ENCODE results near the gene USE1.

Gene USE1

DNA sequence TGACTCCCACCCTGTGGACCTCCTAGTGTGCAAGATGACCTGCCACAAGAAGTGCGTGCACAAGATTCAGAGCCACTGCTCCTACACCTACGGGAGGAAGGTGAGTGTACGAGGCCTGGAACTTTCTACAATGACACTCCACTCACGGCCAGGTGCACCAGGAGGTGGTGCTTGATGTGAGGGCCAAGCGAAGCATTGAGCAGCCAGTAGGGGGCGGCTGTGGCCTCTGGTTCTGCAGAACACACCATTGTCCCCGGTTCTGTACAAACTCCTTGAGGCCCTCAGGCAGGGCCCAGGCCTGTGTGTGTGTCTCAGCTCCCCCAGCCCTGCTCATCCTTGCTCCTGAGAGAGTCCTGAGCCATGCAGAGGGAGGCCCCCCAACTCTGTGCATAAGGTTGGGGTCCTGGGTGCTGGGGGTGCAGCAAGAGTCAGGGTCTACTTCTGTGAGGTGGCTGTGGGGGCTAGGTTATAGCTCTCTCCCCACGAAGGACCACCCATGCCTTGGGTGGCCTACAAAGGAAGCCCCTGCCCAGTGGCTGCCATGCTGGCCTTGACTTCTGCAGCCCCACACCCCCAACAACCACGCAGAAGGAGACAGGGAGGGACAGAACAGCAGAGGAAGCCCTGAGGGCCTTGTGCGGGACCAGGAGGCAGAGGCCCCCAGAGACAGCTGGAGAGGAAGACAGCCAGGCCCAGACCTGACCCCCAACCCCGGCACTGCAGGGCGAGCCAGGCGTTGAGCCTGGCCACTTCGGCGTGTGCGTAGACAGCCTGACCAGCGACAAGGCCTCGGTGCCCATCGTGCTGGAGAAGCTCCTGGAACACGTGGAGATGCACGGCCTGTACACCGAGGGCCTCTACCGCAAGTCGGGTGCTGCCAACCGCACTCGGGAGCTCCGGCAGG is 9.7 kb upstream of the USE1 start:
- DNase-seq, result peak; percentile 72

- no peak for DNase-seq
Measured at GRCh38 chr19:17206736-17207581, 8.2 kb upstream of the USE1 start.

DNA sequence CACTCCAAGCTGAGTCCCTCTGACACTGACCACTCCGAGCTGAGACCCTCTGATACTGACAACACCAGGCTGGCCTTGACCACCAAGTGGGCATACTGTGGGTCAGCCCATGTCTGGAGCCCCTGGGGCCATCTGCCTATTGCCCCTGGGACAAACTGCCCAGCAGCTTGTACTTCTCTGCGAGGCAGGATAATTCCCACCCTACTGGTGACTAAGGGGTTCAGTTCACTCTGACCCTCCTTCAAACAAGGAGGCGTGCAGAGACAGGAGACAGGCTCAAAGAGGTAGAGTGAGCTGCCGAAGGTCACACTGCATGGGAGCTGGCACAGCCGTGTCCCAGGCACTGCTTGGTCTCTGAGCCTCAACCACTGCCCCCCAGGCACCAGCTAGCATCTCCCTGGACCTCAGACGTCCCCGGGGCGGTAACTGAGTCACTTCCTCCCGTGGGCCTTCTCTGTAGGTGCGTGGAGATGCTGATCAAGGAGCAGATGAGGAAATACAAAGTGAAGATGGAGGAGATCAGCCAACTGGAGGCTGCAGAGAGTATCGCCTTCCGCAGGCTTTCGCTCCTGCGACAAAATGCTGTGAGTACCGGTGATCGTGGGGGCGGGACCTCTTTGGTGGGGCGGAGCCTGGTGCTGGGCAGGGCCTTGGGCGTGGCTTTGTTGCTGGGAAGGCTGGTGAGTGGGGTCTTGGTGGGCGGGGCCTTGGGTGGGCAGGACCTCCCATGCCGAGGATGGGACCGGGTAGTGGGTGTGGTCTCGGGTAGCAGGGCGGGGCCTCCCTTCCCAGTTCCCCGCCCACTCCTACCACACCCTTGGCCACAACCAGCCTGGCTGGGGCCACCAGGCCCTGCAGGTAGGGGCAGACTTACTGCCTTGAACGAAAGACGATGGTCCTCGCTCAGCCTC is 5.8 kb upstream of the USE1 start:
- peak; percentile 81 for DNase-seq

DNA sequence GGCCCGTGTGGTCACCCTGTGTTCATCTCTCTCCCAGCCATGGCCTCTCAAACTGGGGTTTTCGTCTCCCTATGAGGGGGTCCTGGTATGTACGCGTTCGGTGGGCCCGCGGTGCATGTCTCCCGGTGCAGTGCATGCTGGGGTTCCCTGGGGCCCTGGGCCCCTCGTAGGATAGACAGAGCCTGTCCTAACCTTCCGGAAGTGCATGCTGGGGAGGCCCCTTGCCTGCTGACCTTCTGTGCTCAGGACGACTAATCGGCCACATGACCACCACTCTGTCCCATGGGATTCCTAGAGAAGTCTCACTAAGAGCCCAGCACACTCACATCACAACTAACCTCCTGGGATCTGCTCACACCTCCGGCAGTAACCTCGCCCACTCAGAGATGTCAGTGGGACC is 4.9 kb upstream of the USE1 start:
- no peak for DNase-seq

DNA sequence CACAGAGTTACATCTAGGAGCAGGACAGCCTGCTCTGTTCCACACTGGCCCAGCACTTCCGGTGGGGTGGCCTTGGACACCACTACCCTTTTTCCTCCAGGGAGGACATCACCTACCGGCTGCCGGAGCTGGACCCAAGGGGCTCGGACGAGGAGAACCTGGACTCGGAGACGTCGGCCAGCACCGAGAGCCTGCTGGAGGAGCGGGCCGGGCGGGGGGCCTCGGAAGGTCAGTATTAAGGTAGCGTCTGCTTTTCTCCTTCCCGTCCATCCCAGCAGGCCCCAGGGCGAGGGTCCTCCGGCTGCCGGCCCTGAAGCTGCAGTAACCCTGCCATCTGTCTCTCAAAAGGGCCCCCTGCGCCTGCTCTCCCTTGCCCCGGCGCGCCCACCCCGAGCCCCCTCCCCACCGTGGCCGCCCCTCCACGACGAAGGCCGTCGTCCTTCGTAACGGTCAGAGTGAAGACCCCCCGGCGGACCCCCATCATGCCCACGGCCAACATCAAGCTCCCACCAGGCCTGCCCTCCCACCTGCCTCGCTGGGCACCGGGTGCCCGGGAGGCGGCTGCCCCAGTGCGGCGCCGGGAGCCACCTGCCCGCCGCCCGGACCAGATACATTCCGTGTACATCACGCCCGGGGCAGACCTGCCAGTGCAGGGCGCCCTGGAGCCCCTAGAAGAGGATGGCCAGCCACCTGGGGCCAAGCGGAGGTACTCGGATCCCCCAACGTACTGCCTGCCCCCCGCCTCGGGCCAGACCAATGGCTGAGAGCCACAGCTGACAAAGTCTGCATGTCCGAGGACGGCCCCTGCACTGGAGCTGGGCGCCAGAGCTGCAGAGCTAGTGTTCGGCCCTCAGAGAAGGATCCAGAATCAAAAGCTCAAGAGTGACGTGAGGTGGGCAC is 3.4 kb upstream of the USE1 start:
- DNase-seq, result no peak

DNA sequence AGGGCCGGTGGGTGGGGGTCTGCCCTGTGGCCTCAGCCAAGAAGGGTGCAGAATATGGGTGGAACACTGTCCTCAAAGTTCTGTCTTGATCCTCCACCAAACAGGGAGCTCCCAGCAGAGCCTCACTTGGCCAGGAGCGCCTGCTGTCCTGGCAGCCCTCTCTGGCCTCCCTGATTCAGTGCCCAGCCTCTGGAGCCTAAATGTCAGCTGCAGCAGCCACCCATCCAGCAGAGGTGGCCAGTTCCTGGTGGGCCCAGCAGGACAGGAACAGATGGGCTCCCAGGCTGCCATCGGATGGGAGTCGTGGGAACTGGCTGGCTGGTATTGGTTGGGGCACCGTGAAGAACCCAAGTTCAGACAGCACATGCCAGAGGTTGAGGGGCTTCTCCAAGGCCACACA is 1.8 kb upstream of the USE1 start:
- DNase-seq, result peak; percentile 49

DNA sequence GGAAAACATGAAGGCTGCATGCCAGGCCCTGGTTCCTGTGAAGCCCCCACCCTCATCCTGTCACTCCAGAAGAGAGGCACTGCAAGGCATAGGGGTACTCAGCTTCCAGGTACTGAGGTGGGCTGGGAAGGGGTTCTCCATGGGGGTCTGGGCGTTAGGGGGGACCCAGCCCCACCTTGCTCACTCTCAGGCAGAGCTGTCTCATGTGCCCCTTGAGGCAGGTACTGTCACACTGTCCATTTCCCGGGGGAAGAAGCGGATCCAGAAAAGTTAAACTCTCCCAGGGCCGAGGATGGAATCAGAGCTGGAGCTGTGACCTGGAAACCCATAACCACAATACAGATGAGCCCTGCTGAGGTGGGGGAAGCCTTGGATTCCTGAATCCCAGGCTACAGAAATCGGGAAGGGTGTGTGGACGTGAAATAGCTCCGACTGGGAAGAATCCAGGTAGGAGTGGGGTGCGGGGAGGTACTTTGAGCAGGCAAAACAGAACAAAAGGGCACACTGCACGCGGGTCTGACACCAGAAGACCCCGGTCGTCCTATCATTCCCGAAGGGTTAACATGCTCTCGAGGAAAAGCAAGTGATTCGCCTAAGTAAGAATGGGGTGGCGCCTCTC is 540 bp upstream of the USE1 start:
- DNase-seq, result no peak

DNA sequence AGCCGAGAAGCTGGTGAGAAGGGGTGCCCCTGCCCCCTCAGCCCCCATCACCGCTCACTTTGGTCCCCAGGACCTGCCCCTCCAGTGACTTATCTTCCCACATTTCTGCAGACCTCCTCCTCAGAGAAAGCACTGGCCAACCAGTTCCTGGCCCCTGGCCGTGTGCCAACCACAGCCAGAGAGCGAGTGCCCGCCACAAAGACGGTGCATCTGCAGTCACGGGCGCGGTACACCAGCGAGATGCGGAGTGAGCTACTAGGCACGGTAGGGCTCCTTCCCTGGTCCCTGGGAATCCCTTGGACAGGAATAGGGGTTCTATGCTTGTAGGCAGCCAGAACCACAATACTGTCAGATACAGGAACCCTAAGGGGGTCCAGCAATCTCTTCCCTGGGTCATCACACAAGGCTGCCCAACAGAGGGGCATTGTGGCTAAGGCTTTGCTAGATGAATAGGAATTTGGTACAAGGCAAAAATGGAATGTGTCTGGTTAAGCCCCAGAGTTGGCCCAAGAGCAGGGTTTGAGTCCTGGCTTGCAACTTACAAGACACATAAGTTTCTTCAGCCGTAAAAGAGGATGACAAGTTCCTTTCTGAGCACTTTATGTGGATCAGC is 1.0 kb downstream of the USE1 start:
- DNase-seq, result no peak

DNA sequence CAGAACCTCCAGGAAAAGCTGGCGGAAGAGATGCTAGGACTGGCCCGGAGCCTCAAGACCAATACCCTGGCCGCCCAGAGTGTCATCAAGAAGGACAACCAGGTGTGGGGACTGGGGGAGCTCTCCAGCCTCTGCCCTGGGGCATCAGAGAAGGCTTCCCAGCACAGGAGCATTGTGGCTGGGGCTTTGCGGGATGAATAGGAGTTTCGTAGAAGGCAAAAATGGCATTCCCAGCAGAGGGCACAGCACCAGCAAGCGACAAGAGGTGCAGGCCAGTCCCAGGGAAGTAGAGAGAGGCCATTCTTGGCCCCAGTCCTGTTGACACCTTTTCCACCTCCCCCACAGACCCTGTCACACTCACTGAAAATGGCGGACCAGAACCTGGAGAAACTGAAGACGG is 4.1 kb downstream of the USE1 start:
- DNase-seq, result no peak

DNA sequence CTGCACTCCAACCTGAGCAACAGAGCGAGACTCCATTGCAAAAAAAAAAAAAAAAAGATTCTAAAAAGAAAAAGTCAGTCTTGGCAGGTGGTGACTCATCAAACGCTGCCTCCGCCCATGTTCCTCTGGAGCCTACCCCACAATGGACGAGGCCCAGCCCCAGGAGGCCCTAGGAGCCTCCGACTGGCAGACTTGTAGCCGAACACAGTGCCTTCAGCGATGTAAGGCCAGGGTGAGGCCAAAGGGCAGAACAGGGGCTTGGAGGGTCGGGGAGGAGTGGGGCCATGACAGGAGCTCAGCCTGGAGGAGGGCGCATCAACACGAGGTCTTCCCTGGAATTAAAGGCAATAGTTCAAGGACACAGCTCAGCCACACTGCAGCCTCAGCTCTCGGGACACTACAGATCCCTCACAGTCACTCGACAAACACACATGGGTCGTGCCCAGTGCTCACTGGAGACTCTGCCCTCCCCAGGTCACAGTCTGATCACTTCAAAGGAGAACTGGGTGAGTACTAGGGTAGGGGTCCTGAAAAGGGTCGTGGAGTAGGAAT is 5.1 kb downstream of the USE1 start:
- peak; percentile 52 for DNase-seq

- no peak for DNase-seq
Measured at GRCh38 chr19:17225053-17225452, 9.9 kb downstream of the USE1 start.

GRCh38 chr19:17226002-17226933 is 11.1 kb downstream of the USE1 start, which contains the start of gene OCEL1:
OCEL1 (plus strand) TSS chr19:17226226; CDS start chr19:17226248, 22 bp downstream.
- peak; percentile 97 for DNase-seq

- DNase-seq, result no peak
Measured at GRCh38 chr19:17227798-17228367, 12.7 kb downstream of the USE1 start.

GRCh38 chr19:17229890-17230289 is 14.7 kb downstream of the USE1 start:
- no peak for DNase-seq

DNA sequence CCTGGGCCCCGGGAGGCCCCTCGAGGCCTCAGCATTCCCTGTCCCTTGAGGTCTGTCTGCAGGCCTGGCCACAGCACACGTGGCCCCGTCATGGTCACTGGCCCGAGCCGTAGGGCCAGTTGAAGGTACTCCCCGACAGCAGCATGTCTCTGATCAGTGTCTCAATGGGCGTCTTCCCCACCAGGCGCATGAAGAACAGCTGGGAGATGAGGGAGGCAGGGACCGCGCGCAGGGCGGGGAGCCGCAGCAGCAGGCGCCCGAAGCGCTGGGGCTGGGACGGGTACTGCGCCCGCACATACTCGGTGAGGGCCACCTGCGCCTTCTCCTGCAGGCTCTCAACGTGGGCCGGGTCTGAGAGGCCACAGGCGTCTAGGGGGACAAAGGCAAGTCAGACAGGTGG is 17.1 kb downstream of the USE1 start:
- no peak for DNase-seq

- DNase-seq, result peak; percentile 83
Measured at GRCh38 chr19:17234911-17235299, 19.7 kb downstream of the USE1 start.

DNA sequence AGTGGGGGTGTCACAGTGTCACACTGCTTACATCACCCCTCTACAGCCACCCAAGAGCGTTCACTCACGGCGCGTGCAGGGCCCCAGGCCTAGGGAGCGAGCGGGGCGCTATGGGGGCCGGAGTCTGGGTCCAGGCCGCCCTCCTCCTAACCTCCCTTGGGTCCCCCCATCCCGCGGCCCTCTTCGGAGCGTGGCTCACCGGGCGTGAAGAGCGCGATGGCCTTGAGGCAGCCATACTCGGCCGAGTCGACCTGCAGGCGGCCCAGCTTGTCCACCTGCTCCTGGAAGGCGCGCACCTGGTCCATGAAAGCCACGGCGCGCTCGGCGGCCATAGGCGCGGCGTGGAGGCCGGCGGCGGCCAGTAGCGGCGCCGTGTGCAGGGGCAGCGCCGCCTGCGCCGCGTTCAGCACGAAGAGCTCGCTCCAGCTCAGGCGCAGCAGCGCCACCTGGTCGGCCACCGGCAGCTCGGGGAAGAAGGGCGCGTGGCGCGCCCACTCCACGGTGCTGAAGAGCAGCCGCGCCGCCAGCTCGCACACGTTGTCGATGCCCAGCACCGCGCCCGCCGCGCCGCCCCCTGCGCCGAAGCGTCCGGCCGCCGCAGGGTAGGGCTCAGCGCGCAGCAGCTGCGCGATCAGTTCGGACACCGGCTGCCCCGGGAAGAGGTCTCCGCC is 20.3 kb downstream of the USE1 start:
- DNase-seq, result peak; percentile 86

All from activated CD8-positive, alpha-beta memory T cell treated with anti-CD3 and anti-CD28 coated beads, Interleukin-2, amount 50 U/mL, for 48 hours (primary cell).